HG03196 (cell line): ENCODE data around the gene GGCT.
"Not testable (repeated sequence)": the region's sequence is repeated elsewhere in the genome, so short reads cannot be mapped to it uniquely, and the experiment has no call there.

Experiments used
- ATAC-seq: cut with Tn5 transposase; IDR thresholded peaks from one replicate; pipeline ENCODE4 v1.9.1; 2021; ENCODE audit not compliant: unreplicated experiment

Gene GGCT

GRCh38 chr7:30504301-30505173 is at the start of gene GGCT:
GGCT (minus strand) TSS chr7:30504829; CDS start chr7:30504709, 120 bp downstream.
- peak; percentile 98 for ATAC-seq

DNA sequence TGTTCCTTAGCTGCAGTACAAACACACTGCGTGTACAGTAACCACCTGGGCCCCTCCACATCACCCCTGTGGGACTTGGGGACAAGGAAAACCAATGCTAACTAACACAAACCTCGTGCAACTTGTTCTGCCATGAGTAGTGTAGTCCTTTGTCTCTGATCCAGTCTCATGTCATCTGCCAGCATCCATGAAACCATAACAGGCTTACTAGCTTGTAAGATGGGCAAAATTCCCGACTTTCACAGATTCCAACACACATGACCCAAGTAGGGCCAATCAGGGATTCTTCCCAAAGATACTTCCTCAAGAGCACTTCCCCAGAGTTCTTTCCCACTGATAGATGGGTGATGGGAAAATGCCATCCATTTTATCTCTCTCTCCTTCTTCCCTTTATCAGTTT is 48.9 kb upstream of the GGCT start:
- ATAC-seq = no peak

GRCh38 chr7:30553141-30553540 is 48.5 kb upstream of the GGCT start:
- no peak for ATAC-seq

DNA sequence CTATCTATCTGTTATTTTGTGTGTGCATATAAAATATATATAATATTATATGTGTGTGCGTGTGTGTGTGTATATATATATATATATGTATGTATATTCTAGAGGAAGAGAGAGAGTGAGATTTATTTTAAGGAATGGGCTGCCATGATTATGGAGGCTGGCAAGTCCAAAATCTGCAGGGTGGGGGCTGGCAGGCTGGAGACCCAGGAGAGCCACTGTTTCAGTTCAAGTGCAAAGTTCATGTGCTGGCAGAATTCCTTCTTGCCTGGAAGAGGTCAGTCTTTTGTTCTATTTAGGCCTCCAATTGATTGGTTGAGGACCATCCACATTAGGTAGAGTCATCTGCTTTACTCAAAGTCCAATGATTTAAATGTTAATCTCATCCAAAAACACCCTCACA is 47.7 kb upstream of the GGCT start:
- ATAC-seq = no peak

- no peak for ATAC-seq
Measured at GRCh38 chr7:30549931-30550493, 45.4 kb upstream of the GGCT start.

GRCh38 chr7:30548845-30549244 is 44.2 kb upstream of the GGCT start:
- no peak for ATAC-seq

- no peak for ATAC-seq
Measured at GRCh38 chr7:30546596-30546995, 42.0 kb upstream of the GGCT start.

DNA sequence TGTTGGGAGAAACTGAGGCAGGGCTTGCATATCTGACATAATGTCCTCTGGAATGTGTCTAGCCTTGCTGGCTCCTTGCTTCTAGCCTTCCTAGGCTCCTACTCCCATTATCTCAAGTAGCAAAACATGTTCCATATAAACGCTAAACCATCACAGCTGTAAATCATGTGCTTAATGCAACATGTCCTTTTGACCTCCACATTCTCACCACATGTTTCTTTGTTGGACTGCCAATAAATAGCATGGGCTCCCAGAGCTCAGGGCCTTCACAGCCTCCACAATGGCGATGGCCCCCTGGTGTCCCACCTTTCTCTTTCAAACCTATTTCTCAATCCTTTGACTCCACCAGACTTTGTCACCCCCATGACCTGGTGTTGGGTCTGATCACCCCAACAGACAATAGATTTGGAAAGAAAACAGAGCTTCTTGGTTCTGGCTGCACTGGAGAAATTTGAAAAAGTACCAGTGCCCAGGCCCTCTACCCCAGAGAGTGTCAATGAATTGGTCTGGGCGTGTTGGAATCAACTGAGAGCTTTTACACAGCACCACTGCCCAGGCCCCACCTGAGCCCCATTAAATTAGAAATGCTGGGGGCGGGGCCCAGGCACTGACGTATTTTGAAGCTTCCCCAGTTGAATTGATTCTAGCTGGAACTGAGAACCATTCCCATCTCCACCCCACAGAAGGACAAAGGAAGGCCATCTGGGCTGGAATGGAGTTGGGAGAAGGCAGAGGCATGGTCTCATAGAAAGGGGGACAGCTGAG is 41.3 kb upstream of the GGCT start:
- no peak for ATAC-seq

DNA sequence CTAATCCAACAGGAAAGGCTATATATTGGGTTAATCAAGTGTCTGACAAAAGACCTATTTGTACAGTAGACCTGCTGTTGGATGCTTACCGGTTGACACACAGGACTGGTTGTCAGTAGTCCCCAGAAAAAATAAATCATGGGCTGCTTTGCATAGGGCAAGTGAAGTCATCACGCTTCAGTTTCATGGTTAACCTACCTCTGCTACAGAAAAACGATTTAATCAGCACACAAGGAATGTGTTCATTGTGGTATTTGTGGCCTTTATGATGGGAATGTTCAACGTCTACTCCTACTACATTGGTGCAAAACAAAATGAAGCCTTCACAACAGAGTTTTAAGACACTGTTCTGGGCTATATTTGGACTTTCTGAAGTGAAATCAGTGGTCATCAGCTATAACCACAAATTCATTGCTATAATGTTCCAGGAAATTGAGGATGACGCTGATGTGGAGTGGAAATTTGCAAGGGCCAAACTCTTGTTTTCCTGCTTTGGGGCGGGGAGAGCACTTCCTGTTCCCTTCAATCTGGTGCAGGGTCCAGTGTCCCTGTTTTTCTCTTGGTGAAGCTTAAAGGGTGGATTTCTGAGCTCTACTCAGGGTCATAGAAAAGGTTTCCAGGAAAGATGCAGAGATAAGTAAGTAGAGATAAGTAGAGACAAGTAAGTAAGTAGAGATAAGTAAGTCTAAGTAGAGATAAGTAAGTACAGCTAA is 39.3 kb upstream of the GGCT start:
- ATAC-seq = no peak

- not testable (repeated sequence) for ATAC-seq
Measured at GRCh38 chr7:30543115-30543514, 38.5 kb upstream of the GGCT start.

DNA sequence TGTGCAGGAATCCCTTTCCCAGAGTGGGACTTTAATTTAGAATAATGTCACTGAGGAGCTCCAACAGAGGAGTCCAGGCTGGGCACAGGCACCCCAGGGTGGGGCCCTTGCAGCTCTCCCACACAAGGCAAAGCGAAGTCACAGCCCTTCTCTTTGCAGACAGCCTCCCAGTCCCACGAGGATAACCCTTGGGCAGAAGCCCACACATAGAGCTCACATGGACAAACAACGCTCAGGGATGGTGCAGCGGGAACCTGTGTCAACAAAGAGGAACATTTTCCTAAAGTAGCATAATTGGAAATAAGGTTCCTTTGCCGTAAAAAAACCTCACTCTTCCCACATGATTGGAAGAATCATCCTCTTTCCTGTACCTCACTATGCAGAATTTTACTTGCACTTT is 29.3 kb upstream of the GGCT start:
- ATAC-seq = no peak

DNA sequence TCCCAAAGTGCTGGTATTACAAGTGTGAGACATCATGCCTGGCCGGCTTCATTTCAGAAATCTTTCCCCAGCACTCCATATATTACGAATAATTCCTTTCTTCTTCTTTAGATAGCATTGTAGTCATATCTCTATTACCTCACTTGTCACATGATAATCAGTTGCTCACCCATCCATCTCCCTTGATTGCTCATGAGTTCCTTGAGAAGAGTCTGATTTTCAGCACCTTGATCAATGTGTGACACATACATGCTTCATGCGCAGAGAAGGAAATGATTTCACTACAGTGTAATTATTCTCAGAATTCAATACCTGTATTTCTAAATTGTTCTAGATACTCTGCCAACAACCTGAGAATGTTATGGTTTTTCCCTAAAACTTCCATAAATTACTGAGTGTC is 26.7 kb upstream of the GGCT start:
- no peak for ATAC-seq

GRCh38 chr7:30530373-30530772 is 25.7 kb upstream of the GGCT start:
- ATAC-seq = no peak

- ATAC-seq = no peak
Measured at GRCh38 chr7:30528779-30529178, 24.1 kb upstream of the GGCT start.

GRCh38 chr7:30527297-30527696 is 22.7 kb upstream of the GGCT start:
- not testable (repeated sequence) for ATAC-seq

DNA sequence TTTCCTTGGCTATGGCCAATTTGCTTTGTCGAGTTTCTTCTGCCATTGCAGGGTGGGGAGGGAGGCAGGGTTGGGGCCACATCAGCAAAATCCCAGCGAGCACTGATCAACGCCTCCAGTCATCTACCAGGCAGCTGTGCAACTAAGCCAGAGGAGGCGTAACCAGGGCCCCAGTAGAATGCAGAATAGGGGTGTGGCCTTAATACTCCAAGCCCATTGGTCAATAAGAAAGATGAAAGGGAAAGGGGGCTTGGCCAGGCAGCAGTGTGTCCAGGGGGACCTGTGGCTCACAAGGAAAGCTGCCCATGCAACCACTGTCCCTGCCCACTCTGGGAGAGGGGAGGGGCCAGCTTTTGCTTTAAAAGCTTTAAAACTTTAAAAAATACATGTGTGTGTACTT is 21.5 kb upstream of the GGCT start:
- no peak for ATAC-seq

DNA sequence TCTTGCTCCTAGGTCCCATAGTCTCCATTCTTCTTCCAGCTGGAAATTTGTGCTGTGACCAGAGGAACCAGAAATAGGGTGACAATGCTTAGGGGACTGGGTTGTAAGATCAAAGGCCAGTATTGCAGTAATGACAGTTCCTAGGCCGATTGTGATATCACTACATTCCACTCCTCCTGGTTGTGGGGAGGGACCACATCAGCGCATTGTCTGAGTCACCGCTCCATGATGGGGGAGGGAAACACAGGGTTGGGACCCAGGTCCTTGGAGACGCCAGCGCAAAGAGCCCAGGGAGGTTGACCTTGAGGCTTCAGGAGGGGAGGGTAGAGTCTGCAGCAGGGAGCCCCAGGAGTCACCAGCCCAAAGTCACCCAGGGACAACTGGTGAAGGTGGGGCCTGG is 20.8 kb upstream of the GGCT start:
- no peak for ATAC-seq

- ATAC-seq = no peak
Measured at GRCh38 chr7:30524545-30524944, 19.9 kb upstream of the GGCT start.

- no peak for ATAC-seq
Measured at GRCh38 chr7:30523466-30523865, 18.8 kb upstream of the GGCT start.

GRCh38 chr7:30522159-30522558 is 17.5 kb upstream of the GGCT start:
- no peak for ATAC-seq

- ATAC-seq = no peak
Measured at GRCh38 chr7:30521532-30521931, 16.9 kb upstream of the GGCT start.
